ENCODE measurements around the gene CPS1.

GRCh38 chr2:210562502-210563080 is 6.2 kb downstream of the CPS1 start:
- TF ChIP-seq POLR2A (IDR thresholded peaks at IDR 0.05; ENCODE audit: low read length) (no peak), GATA1 (IDR thresholded peaks at IDR 0.05; ENCODE audit: low read depth, low read length) (no peak)
